ENCODE data around the gene KLHL33. TPM values are rescaled to one million over a fixed set of nuclear protein-coding genes. Genes with fewer than 3 reads are reported as not detected.

Gene KLHL33
- polyA plus RNA-seq, 10 donors = 0.41 to 1.8 (median 0.97) TPM

DNA sequence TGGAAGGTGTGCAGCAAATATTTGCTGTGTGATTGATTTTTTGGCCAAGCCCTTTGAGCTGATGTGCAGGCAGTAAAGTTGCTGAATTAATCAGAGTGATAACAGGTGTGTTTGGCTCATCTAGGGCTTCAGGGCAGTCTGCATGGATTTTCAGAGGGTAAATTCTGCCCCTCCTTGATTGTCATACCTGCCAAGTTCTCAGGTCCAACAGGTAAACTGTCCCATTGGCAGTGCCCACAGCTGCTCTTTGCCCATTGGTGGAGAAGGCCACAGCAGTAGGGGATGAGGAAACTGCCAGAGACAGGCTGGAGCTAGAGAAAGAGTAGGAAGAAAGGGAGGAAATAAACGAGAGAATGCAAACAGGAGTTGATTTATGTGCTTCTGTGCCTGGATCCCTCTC lies 56.2 kb downstream of the KLHL33 start:
- DNase-seq = no peak

DNA sequence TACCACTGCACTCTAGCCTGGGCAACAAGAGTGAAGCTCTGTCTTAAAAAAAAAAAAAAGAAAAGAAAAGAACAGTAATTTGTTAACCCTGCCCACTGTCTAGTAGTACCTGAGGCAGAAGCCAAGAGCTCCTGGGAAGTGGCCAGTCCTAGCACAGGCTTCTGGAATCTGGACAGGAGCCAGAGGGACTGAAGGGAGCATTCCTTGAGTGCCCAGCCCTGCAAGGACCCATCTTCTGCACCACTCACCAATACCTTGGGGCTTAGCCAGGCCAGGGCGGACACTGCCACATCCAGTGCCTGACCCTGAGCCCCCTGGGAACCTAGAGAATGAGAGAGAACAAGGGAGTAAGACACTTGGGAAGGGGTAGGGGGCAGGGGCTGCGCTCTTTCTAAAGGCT lies 58.8 kb downstream of the KLHL33 start:
- no peak for DNase-seq

DNA sequence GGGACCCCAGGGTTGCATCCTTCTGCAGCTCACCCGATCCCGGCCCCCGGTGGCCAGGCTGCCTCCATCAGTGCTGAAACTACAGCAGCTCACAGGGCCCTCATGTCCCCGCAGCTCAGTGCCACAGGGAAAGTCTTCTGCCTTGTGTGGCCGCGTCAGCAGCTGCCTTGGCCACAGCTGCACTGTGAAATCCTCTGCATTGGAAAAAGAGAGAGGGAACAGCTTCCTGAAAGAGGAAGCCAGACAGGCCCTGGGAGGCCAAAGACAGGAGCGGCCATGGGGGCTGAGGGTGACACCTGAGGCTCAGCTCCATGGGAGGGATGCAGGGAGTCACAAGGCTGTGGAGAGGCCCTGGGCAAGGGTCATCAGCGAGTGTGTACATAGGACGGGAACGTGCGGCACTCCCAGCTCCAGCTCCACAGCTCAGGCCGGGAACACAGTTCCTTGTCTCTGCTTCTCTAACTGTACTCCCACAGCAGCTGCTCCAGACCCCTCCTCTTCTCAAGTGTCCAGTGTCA lies 59.8 kb downstream of the KLHL33 start:
- peak in 2 of 3 donors; percentile 2 to 5 for DNase-seq

Other genes with a start within 250 kb of the KLHL33 start
- not detected for gene OR11G2, start 245.3 kb downstream of the KLHL33 start, polyA plus RNA-seq (ENCODE audit: insufficient read length in 10 of 10)
- gene OR11H6, start 212.5 kb downstream of the KLHL33 start, polyA plus RNA-seq (ENCODE audit: insufficient read length in 10 of 10) = not detected
- under 1 TPM in 5 of 10 donors, not detected in 5; 0.13 to 0.68 (median 0.30) TPM for gene OR11H7, start 207.2 kb downstream of the KLHL33 start, polyA plus RNA-seq (ENCODE audit: insufficient read length in 10 of 10)
- not detected for gene OR11H4, start 196.9 kb downstream of the KLHL33 start, polyA plus RNA-seq (ENCODE audit: insufficient read length in 10 of 10)
- gene TTC5, start 130.2 kb downstream of the KLHL33 start, polyA plus RNA-seq (ENCODE audit: insufficient read length in 10 of 10) = 10 to 100 TPM; 10.2 to 14.8 (median 12.5) TPM
- 10 to 100 TPM; 49.0 to 76.0 (median 65.6) TPM for gene CCNB1IP1, start 102.9 kb downstream of the KLHL33 start, polyA plus RNA-seq (ENCODE audit: insufficient read length in 10 of 10)
- 10 to 100 TPM; 26.2 to 46.7 (median 32.9) TPM for gene PARP2, start 92.5 kb downstream of the KLHL33 start, polyA plus RNA-seq (ENCODE audit: insufficient read length in 10 of 10)
- 10 to 100 TPM; 12.0 to 22.2 (median 15.6) TPM for gene TEP1, start 22.7 kb downstream of the KLHL33 start, polyA plus RNA-seq (ENCODE audit: insufficient read length in 10 of 10)
- gene OSGEP, start 18.6 kb upstream of the KLHL33 start, polyA plus RNA-seq (ENCODE audit: insufficient read length in 10 of 10) = 10 to 100 TPM; 24.8 to 50.0 (median 32.4) TPM
- gene APEX1, start 19.1 kb upstream of the KLHL33 start, polyA plus RNA-seq (ENCODE audit: insufficient read length in 10 of 10) = 100 to 1,000 TPM; 136 to 200 (median 160) TPM
- gene PIP4P1, start 25.3 kb upstream of the KLHL33 start, polyA plus RNA-seq (ENCODE audit: insufficient read length in 10 of 10) = 10 to 100 TPM; 15.7 to 31.4 (median 19.8) TPM
- gene PNP, start 33.2 kb upstream of the KLHL33 start, polyA plus RNA-seq (ENCODE audit: insufficient read length in 10 of 10) = 10 to 100 TPM in 8 of 10 donors, 1 to 10 TPM in 2; 8.7 to 17.2 (median 11.9) TPM
- gene RNASE10, start 69.4 kb upstream of the KLHL33 start, polyA plus RNA-seq (ENCODE audit: insufficient read length in 10 of 10) = under 1 TPM in 2 of 10 donors, not detected in 8; 0.18 to 0.21 TPM
- not detected for gene RNASE9, start 124.9 kb upstream of the KLHL33 start, polyA plus RNA-seq (ENCODE audit: insufficient read length in 10 of 10)
- gene RNASE11, start 151.8 kb upstream of the KLHL33 start, polyA plus RNA-seq (ENCODE audit: insufficient read length in 10 of 10) = not detected
- gene RNASE12, start 155.2 kb upstream of the KLHL33 start, polyA plus RNA-seq (ENCODE audit: insufficient read length in 10 of 10) = not detected
- not detected for gene OR6S1, start 205.5 kb upstream of the KLHL33 start, polyA plus RNA-seq (ENCODE audit: insufficient read length in 10 of 10)
- 10 to 100 TPM in 1 of 10 donors, 1 to 10 TPM in 9; 1.3 to 10.3 (median 4.0) TPM for gene RNASE4, start 248.4 kb upstream of the KLHL33 start, polyA plus RNA-seq (ENCODE audit: insufficient read length in 10 of 10)

Data from muscle of back (tissue), 11 donors.